K562 (cell line): Measurements from ENCODE around the gene ZKSCAN1. TPM values are rescaled to one million over a fixed set of nuclear protein-coding genes. Genes with fewer than 3 reads are reported as not detected.
A peak's percentile ranks its signal among the peaks of the same experiment; 100 is the strongest.

Experiments used
- ATAC-seq: fragments of 200-7000 bp; cut with Tn5 transposase; 3 replicates; pipeline ENCODE4 v1.9.1; 2020; ENCODE audit warnings: moderate library complexity
- BruUV-seq: library from RNA; stranded (reverse); fragments of 400-500 nt; replicated peaks from 2 replicates; lab custom pipeline; 2021; lab: Mats Ljungman, UMichigan
- CTCF ChIA-PET: fragments of 300-600 bp; formaldehyde crosslinking; extraction: SDS; loops from one replicate; lab custom pipeline; 2021; ENCODE audit warnings: low intra/inter-chr PET ratio; lab: Yijun Ruan, JAX
- POLR2A ChIA-PET: fragments of 300-600, 350-650 bp; sonication (Branson Sonifier 250); formaldehyde crosslinking; extraction: SDS; loops from one replicate; lab custom pipeline; 2021; ENCODE audit warnings: antibody characterized with exemption, inconsistent platforms; lab: Yijun Ruan, JAX
- DNase-seq, 4 experiments: peaks; one replicate each; pipeline versions ENCODE4 v3.0.0 to v3.0.0-alpha.2; 2011 to 2018; ENCODE audit warnings: low spot score in 3 of 4, mixed read lengths in 3 of 4; ENCODE audit errors: extremely low read depth in 1 of 4
- FAIRE-seq: peaks from 2 replicates; lab custom pipeline; 2011; peaks lifted over from hg19 to GRCh38; lab: Jason Lieb, UNC
- H2AFZ ChIP-seq: 2 replicates; pipeline ENCODE4 v1.6.0; 2011; ENCODE audit warnings: low read depth, low read length, control low read depth, inconsistent platforms
- H3K27ac ChIP-seq: fragments of 200-600 bp; 3 replicates; pipeline ENCODE4 v1.8.0; 2011; ENCODE audit warnings: low read depth, mild to moderate bottlenecking, control low read depth, inconsistent platforms, low read length, moderate library complexity, mixed read lengths; ENCODE audit errors: extremely low read depth
- H3K27me3 ChIP-seq, 2 experiments: fragments of 300-600 bp in 1 of 2; 2 replicates in 1 of 2; 3 replicates in 1 of 2; pipeline versions ENCODE4 v1.6.0 to v1.8.0; 2011; ENCODE audit warnings: inconsistent platforms in 2 of 2, low read length in 2 of 2, mild to moderate bottlenecking in 1 of 2, mixed read lengths in 1 of 2, moderate library complexity in 1 of 2; ENCODE audit not compliant: control insufficient read depth in 2 of 2, insufficient read depth in 2 of 2
- H3K36me3 ChIP-seq: fragments of 300-600 bp; 3 replicates; pipeline ENCODE4 v1.8.0; 2011; ENCODE audit warnings: mild to moderate bottlenecking, low read length, inconsistent platforms; ENCODE audit not compliant: control insufficient read depth, insufficient read depth
- H3K4me1 ChIP-seq, 2 experiments: fragments of 200-600 bp in 1 of 2; replicated peaks in 1 of 2; 2 replicates in 1 of 2; 3 replicates in 1 of 2; pipeline versions ENCODE4 v1.5.1 to v1.8.0; 2011; ENCODE audit warnings: inconsistent platforms in 2 of 2, low read length in 2 of 2, mild to moderate bottlenecking in 1 of 2, mixed read lengths in 1 of 2, moderate library complexity in 1 of 2; ENCODE audit not compliant: control insufficient read depth in 2 of 2, insufficient read depth in 2 of 2
- H3K4me2 ChIP-seq: 2 replicates; pipeline ENCODE4 v1.6.1; 2011; ENCODE audit warnings: low read length, control low read depth, inconsistent platforms, mixed read lengths; ENCODE audit not compliant: insufficient read depth
- H3K4me3 ChIP-seq: fragments of 200-600 bp; sonication (generic), shearing (Covaris generic); 2 replicates; pipeline ENCODE4 v1.5.1; 2016; ENCODE audit warnings: control low read depth, inconsistent platforms
- H3K79me2 ChIP-seq: fragments of 200-600 bp; 3 replicates; pipeline ENCODE4 v1.8.0; 2011; ENCODE audit warnings: low read length, inconsistent platforms; ENCODE audit not compliant: control insufficient read depth, insufficient read depth
- H3K9ac ChIP-seq, 2 experiments: 2 replicates each; pipeline versions ENCODE4 v1.6.0 to v1.6.1; 2011; ENCODE audit warnings: low read depth in 2 of 2, low read length in 2 of 2, control low read depth in 1 of 2, inconsistent platforms in 1 of 2, mild to moderate bottlenecking in 1 of 2, mixed read lengths in 1 of 2; ENCODE audit not compliant: insufficient read depth in 1 of 2
- H3K9me1 ChIP-seq: one replicate; pipeline ENCODE4 v1.6.0; 2011; ENCODE audit warnings: inconsistent platforms, mild to moderate bottlenecking, low read length, moderate library complexity; ENCODE audit not compliant: control insufficient read depth, insufficient read depth
- H3K9me3 ChIP-seq: replicated peaks from 2 replicates; pipeline ENCODE4 v1.5.1; 2011; ENCODE audit warnings: low read depth, low read length, inconsistent platforms; ENCODE audit not compliant: control insufficient read depth, insufficient read depth
- H4K20me1 ChIP-seq: replicated peaks from 2 replicates; pipeline ENCODE4 v1.6.1; 2011; ENCODE audit warnings: low read length, inconsistent platforms, mixed read lengths; ENCODE audit not compliant: control insufficient read depth, insufficient read depth
- BRF1 ChIP-seq: IDR thresholded peaks from 3 replicates; pipeline ENCODE4 v1.6.1; 2011; ENCODE audit warnings: borderline replicate concordance, mild to moderate bottlenecking; ENCODE audit not compliant: insufficient read length; ENCODE audit errors: extremely low read depth
- CTCF ChIP-seq, 3 experiments: IDR thresholded peaks in 2 of 3; conservative IDR thresholded peaks in 1 of 3; 2 replicates each; pipeline ENCODE4 v1.5.1; 2011 to 2012; ENCODE audit warnings: low read length in 3 of 3, mild to moderate bottlenecking in 3 of 3, control low read depth in 2 of 3, improper control_type of control experiment in 1 of 3, inconsistent platforms in 1 of 3, low read depth in 1 of 3, mixed read lengths in 1 of 3, moderate library complexity in 1 of 3; ENCODE audit not compliant: insufficient read depth in 2 of 3
- EP300 ChIP-seq: IDR thresholded peaks from 2 replicates; pipeline ENCODE4 v1.6.1; 2012; ENCODE audit warnings: low read length, improper control_type of control experiment
- FIP1L1 ChIP-seq: fragments of 200-400 bp; formaldehyde crosslinking; IDR thresholded peaks from 2 replicates; pipeline ENCODE4 v1.6.1; 2018; ENCODE audit warnings: mild to moderate bottlenecking, low read depth, low read length; ENCODE audit not compliant: poor library complexity, severe bottlenecking
- HDAC2 ChIP-seq: fragments of 450-650 bp; IDR thresholded peaks from 2 replicates; pipeline ENCODE4 v1.6.1; 2016; ENCODE audit warnings: mild to moderate bottlenecking
- HNRNPH1 ChIP-seq: fragments of 200-400 bp; formaldehyde crosslinking; optimal IDR thresholded peaks from 2 replicates; pipeline ENCODE3; 2017; ENCODE audit warnings: low read depth, mild to moderate bottlenecking, low read length, moderate library complexity
- KDM2B ChIP-seq: fragments of 250-450 bp; sonication (Bioruptor Pico); IDR thresholded peaks from 2 replicates; pipeline ENCODE4 v1.8.0; 2021; ENCODE audit warnings: mild to moderate bottlenecking, moderate library complexity
- MBD2 ChIP-seq: sonication (generic); IDR thresholded peaks from 2 replicates; pipeline ENCODE4 v1.6.1; 2016; ENCODE audit warnings: low read depth, borderline replicate concordance
- RFX7 ChIP-seq: fragments of 250-450 bp; sonication (Bioruptor Pico); IDR thresholded peaks from 2 replicates; pipeline ENCODE4 v1.5.1; 2021; ENCODE audit warnings: mild to moderate bottlenecking
- TCF3 ChIP-seq: sonication (generic); formaldehyde crosslinking; IDR thresholded peaks from 2 replicates; pipeline ENCODE4 v1.4.0; 2020; ENCODE audit warnings: mild to moderate bottlenecking, missing genetic modification reagents
- THAP7 ChIP-seq: fragments of 250-450 bp; sonication (Bioruptor Pico); IDR thresholded peaks from 2 replicates; pipeline ENCODE4 v1.5.0; 2021
- ZNF395 ChIP-seq: fragments of 200-800 bp; sonication (Bioruptor generic); IDR thresholded peaks from 2 replicates; pipeline ENCODE4 v1.6.1; 2017; ENCODE audit warnings: missing genetic modification characterization, missing compliant biosample characterization
- ZNF584 ChIP-seq: fragments of 200-800 bp; sonication (Bioruptor generic); IDR thresholded peaks from 2 replicates; pipeline ENCODE4 v1.6.1; 2016; ENCODE audit warnings: low read depth, mild to moderate bottlenecking, missing genetic modification characterization, missing compliant biosample characterization
- ZNF639 ChIP-seq, 2 experiments: fragments of 200-800 bp in 1 of 2; sonication (Bioruptor generic) in 1 of 2; sonication (generic) in 1 of 2; formaldehyde crosslinking in 1 of 2; IDR thresholded peaks in 1 of 2; conservative IDR thresholded peaks in 1 of 2; 2 replicates each; pipeline versions ENCODE4 v1.5.0 to v1.6.1; 2016 to 2020; ENCODE audit warnings: missing compliant biosample characterization in 1 of 2, missing genetic modification characterization in 1 of 2, missing genetic modification reagents in 1 of 2
- WGBS: fragments of 100-300 bp; shearing (Covaris generic); methylation state at CpG from one replicate; pipeline ENCODE4 v1.1.6; 2016; ENCODE audit warnings: low coverage, mixed read lengths; ENCODE audit not compliant: insufficient coverage; ENCODE audit errors: missing lambda C conversion rate; 5-methylcytosine and 5-hydroxymethylcytosine counted together
- in situ Hi-C: fragments of 300-500 bp; cut with MboI; formaldehyde crosslinking; loops from 4 replicates; pipeline ENCODE4 v1.15.0; 2018; ENCODE audit warnings: inconsistent platforms, mixed read lengths
- intact Hi-C: fragments of 100-400 bp; cut with micrococcal nuclease; formaldehyde crosslinking; loops from 2 replicates; pipeline ENCODE4 v1.14.2; 2022
- polyA plus RNA-seq, 8 experiments: library from polyadenylated mRNA; depleted of rRNA in 4 of 8; stranded (reverse) in 5 of 8; unstranded in 3 of 8; fragments of >200 nt; fragmentation: Nextera tagmentation in 2 of 8; fragmentation: Illumina TruSeq in 1 of 8; extraction: Ambion mirVana in 2 of 8; extraction: Trizol in 1 of 8; gene quantifications; 2 replicates each; pipeline versions ENCODE4 v1.2.1 to v1.2.3, GENCODE V29; 2011 to 2014; ENCODE audit warnings: inconsistent platforms in 1 of 8, missing spikeins in 1 of 8
- total RNA-seq, 7 experiments: library from RNA; depleted of rRNA in 6 of 7; stranded (reverse); fragments of >200 nt in 6 of 7; fragmentation: Illumina TruSeq in 2 of 7; extraction: Trizol in 2 of 7; gene quantifications; 2 replicates each; pipeline versions ENCODE4 v1.2.1 to v1.2.3, GENCODE V29; 2011 to 2021; ENCODE audit warnings: low replicate concordance in 1 of 7

ZKSCAN1 gene
- total and polyA plus RNA-seq, 9 of the 15 experiments (the other 6 are each of a cell fraction or from before 2014, with no cell fraction given) = 5.3 to 43.0 (median 23.2) TPM

- Histone ChIP-seq H3K27ac (no peak overlapping the region), H3K4me1 (peaks cover 3 to 14% of the 10 kb centered on the region in 2 experiments; a peak in 3 of 5 replicates), H3K36me3 (peaks cover 19% of the 10 kb centered on the region; the same call in 2 of the 3 replicates), H3K9me3 (0 out of 2 replicates have a peak, but pooled peaks cover 2% of the 10 kb centered on the region), H3K9ac (no peak overlapping the region), H2AFZ (no peak overlapping the region), H4K20me1 (no peaks in the 10 kb centered on the region), H3K4me3 (no peak overlapping the region), H3K4me2 (no peak overlapping the region), H3K9me1 (no peaks in the 10 kb centered on the region), H3K79me2 (peaks cover 10% of the 10 kb centered on the region), H3K27me3 (no peaks in the 10 kb centered on the region)
- intact Hi-C loops = loop anchor here (2.0 to 5.0 kb wide), 2 partner anchors 58 to 141 kb away; no protein-coding TSS in a partner anchor
- BruUV-seq = no TSS peak
- DNase-seq (peak in 3 of 4 experiments; percentile 49 to 63 (median 58)), ATAC-seq (peak; percentile 27), FAIRE-seq (peak; percentile 59)
- POLR2A ChIA-PET = interaction anchor here (0.7 to 1.7 kb wide), 2 partner anchors 14 to 138 kb away, joined by 3 to 7 read pairs; no protein-coding TSS in a partner anchor
- in situ Hi-C loops = no loop called here
- 66% methylated on average over 3 of the region's 3 CpGs for WGBS
- CTCF ChIA-PET = interaction anchor here (0.6 to 2.0 kb wide), 7 partner anchors 53 to 687 kb away, joined by 3 to 13 read pairs (median 5); no protein-coding TSS in a partner anchor
- TF ChIP-seq EP300 (no peak), THAP7 (CRISPR knock-in tag) (no peak), HNRNPH1 (no peak), CTCF (IDR thresholded peaks at IDR 0.05 in 2 of 3, conservative IDR thresholded peaks at IDR 0.05 in 1 of 3; ENCODE audit: insufficient read depth in 2 of 3, low read depth in 1 of 3, low read length in 3 of 3) (peak; percentile 31 to 72 (median 40); a peak in 3 of 6 replicates), ZNF639 (CRISPR knock-in tag; conservative IDR thresholded peaks at IDR 0.05 in 1 of 2, IDR thresholded peaks at IDR 0.05 in 1 of 2) (no peak), RFX7 (no peak), ZNF395 (CRISPR knock-in tag) (no peak), BRF1 (no peak), MBD2 (no peak), HDAC2 (no peak), KDM2B (CRISPR knock-in tag) (no peak), ZNF584 (no peak), TCF3 (CRISPR knock-in tag) (no peak), FIP1L1 (no peak)
Observed at GRCh38 chr7:100053215-100053614, 37.8 kb downstream of the ZKSCAN1 start.
